Effector memory CD8-positive, alpha-beta T cell (primary cell): Measurements from ENCODE around the gene ATP5PF.
"Not testable (repeated sequence)": the region's sequence is repeated elsewhere in the genome, so short reads cannot be mapped to it uniquely, and the experiment has no call there.

ENCODE experiments used
- ATAC-seq: fragments of 150-1000 bp; cut with Tn5 transposase; replicated peaks from 2 replicates; pipeline ENCODE4 v1.10.0; 2021; ENCODE audit warnings: mild to moderate bottlenecking, moderate library complexity
- DNase-seq, 3 experiments: peaks; one replicate each; pipeline ENCODE4 v3.0.0; 2021
- H3K27ac Mint-ChIP-seq, 2 donors: one replicate each; pipeline ENCODE4 v1.8.0; 2022; ENCODE audit warnings: mild to moderate bottlenecking in 2 of 2, mixed read lengths in 2 of 2, moderate library complexity in 2 of 2
- H3K27me3 Mint-ChIP-seq, 2 donors: one replicate each; pipeline ENCODE4 v1.8.0; 2022; ENCODE audit warnings: mixed read lengths in 2 of 2
- H3K36me3 Mint-ChIP-seq: one replicate; pipeline ENCODE4 v1.8.0; 2022; ENCODE audit warnings: mild to moderate bottlenecking, moderate library complexity, mixed read lengths; ENCODE audit not compliant: insufficient read depth
- H3K4me1 Mint-ChIP-seq, 2 donors: one replicate each; pipeline ENCODE4 v1.8.0; 2022; ENCODE audit warnings: low read depth in 2 of 2, mixed read lengths in 2 of 2
- H3K4me3 Mint-ChIP-seq, 2 donors: one replicate each; pipeline ENCODE4 v1.8.0; 2022; ENCODE audit warnings: mild to moderate bottlenecking in 2 of 2, mixed read lengths in 2 of 2, moderate library complexity in 2 of 2
- H3K9me3 Mint-ChIP-seq, 2 donors: one replicate each; pipeline ENCODE4 v1.8.0; 2022; ENCODE audit warnings: mixed read lengths in 2 of 2

ATP5PF gene

DNA sequence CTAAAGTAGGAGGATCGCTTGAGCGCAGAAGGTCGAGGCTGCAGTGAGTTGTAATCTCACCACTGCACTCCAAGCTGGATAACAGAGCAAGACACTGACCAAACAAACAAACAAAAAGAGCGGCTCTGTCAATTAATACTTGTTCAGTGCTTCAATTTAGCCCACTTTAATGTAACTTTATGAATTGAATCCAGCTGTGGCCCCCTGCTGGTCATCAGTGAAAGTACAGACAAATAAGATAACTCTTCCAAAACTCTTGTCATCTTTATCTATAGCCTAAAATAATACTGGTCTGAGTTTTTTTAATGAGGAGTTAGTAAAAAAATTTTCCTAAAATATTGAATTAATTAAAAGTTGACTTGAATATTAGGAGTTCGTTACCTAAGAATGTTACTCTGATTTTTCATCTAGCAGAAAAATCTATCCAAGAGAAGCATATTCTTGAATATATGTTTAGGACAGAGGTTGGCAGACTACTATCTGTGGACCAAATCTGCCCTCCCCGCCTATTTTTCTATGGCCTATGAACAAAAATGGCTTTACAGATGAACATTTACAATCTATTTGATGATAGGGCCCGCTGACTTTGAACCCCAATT, 26.1 kb downstream of the ATP5PF start:
- ATAC-seq (peak; percentile 59), DNase-seq (peak; percentile 37 to 49 (median 40))
- Mint-ChIP-seq H3K27me3 (no peaks in the 10 kb centered on the region), H3K4me3 (no peak overlapping the region), H3K36me3 (no peaks in the 10 kb centered on the region), H3K9me3 (no peaks in the 10 kb centered on the region), H3K27ac (no peak overlapping the region), H3K4me1 (no peaks in the 10 kb centered on the region)

DNA sequence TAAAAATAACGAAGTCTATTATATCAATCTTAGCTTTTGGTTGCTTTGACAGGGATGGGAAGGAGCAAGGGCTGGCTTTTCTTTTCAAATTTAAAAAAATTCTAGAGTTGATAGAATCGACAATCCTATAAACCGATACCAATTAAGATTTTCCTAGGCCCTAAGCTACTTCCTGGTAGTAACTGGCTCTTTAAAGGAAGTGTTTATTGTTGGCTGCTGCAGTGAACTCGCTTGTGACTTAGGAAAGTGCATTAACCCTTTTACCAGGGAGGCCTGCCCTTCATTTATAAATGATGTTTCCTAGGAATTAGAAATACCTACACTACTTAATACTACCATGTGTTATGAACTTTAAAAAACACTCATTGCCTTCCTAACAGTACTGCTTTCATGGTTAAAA, 33.2 kb downstream of the ATP5PF start:
- Mint-ChIP-seq H3K27ac (peak overlapping the region in 1 of 2 donors; percentile 39), H3K4me1 (no peaks in the 10 kb centered on the region), H3K4me3 (no peak overlapping the region), H3K27me3 (no peaks in the 10 kb centered on the region), H3K9me3 (no peaks in the 10 kb centered on the region), H3K36me3 (no peaks in the 10 kb centered on the region)
- DNase-seq (no peak), ATAC-seq (no peak)

DNA sequence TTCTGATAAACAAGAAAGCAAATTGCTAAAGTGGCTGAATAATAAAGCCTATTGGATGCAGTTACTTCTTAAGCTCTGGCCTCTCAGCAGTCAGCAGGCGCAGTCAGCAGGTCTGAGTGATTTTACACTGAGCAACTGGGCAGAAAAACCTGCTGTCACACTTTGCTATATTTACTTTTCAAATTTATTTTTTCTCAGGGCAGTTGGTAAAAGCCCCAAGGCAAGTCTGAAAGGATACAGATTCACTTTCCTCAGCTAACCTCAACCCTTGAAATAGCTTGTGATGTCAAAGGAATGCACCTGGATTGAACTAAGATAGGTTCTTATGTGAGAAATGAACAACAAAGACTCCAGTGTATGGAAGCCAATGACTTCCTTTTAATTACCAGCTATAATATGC, 34.0 kb downstream of the ATP5PF start:
- no peaks in the 10 kb centered on the region for H3K4me1 Mint-ChIP-seq
- no peak overlapping the region for H3K27ac Mint-ChIP-seq
- ATAC-seq: no peak
- H3K9me3 Mint-ChIP-seq: no peaks in the 10 kb centered on the region
- DNase-seq: no peak
- H3K4me3 Mint-ChIP-seq: no peak overlapping the region
- no peaks in the 10 kb centered on the region for H3K36me3 Mint-ChIP-seq
- no peaks in the 10 kb centered on the region for H3K27me3 Mint-ChIP-seq

DNA sequence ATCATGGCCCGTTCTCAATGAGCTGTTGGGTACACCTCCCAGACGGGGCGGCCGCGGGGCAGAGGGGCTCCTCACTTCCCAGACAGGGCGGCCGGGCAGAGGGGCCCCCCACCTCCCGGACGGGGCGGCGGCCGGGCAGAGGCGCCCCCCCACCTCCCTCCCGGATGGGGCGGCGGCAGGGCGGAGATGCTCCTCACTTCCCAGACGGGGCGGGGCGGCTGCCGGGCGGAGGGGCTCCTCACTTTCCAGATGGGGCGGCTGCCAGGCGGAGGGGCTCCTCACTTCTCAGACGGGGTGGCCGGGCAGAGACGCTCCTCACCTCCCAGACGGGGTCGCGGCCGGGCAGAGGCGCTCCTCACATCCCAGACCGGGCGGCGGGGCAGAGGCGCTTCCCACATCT, 39.2 kb downstream of the ATP5PF start:
- not testable (repeated sequence) for H3K27ac Mint-ChIP-seq, H3K36me3 Mint-ChIP-seq, ATAC-seq, H3K9me3 Mint-ChIP-seq, DNase-seq, H3K4me1 Mint-ChIP-seq, H3K27me3 Mint-ChIP-seq, H3K4me3 Mint-ChIP-seq

DNA sequence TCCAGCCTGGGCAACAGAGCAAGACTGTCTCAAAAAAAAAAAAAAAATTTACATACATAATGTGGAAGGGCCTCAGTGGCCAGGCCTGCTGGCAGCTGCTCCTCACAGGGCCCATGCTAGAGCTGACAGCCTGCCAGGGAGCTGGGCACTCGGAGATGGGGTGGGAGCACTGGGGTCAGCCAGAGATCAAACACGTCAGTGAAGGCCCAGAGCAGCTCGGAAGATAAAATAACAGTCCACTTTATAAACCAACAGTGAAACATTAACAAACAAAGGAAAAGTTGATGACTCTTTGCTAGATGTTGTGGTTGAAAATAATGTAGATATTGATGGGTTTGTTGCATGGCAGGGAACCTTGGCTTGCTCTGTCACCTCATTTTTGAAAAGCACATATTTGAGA, 42.7 kb downstream of the ATP5PF start:
- Mint-ChIP-seq H3K27ac (no peak overlapping the region), H3K4me1 (no peaks in the 10 kb centered on the region)

DNA sequence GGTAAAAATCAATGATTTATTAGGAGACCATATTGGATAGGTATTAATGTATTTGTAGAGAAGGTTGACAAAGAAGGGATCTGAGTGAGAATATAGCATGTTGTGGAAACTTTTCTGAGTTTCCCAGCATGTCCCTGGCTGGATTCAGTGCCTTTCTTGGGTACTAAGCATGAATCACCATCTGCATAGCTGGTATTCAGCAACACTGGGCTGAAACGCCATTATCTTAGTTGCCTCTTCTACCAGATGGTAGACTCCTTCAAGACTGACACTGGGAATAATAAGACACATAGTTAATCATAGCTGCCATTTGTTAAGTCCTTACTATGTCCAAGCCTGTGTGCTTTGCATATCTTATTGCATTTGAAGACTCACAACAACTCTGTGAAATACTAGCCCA, 45.5 kb downstream of the ATP5PF start:
- Mint-ChIP-seq H3K27me3 (peaks cover 0 to 9% of the 10 kb centered on the region in 2 donors), H3K36me3 (no peaks in the 10 kb centered on the region), H3K4me3 (no peak overlapping the region)

More for the DNA sequence above, 42.7 kb downstream of the ATP5PF start:
- H3K9me3 Mint-ChIP-seq: no peaks in the 10 kb centered on the region
- H3K4me3 Mint-ChIP-seq: no peak overlapping the region
- ATAC-seq (no peak), DNase-seq (no peak)
- no peaks in the 10 kb centered on the region for H3K36me3 Mint-ChIP-seq
- peaks cover 0 to 9% of the 10 kb centered on the region in 2 donors for H3K27me3 Mint-ChIP-seq

DNA sequence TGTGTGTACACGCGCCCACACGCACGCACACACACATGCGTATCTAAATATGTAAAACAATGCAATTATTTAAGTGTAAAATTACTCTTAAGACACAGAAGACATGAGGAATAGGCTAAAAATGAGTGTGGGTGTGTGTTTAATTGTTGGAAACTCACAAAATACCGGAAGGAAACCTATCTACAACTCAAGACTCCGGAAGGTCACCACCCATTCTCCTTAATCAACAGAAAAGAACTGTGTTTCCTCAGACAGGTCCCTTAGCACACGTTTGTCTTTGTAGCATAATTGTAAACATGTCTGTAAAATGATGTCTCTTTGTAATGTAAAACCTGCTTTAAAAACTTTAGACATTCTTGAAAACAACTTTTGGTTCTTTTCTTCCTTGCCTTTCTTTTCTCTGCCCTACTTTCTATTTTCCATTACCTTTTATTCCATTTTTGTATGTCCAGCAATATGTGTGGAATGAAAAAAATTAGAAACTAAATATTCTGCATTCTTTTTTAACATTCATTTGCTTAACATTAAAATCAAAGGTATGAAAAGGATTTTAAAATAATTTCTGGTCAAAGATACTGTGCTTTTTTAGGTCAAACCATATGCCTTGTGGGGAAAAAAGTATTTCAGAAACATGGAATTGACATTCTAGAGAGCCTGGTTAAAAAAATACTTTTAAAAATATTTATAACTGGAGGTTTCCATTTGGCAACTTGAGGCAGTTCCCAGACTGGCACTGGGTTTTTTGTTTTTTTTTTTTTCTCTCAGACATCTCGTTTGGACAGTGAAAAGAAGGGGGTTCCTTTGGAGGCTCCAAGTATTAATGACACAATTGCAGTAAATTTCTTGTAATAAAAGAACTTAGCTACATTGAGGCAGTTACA, 46.2 kb downstream of the ATP5PF start:
- Mint-ChIP-seq H3K27ac (no peak overlapping the region), H3K4me1 (no peaks in the 10 kb centered on the region), H3K36me3 (no peaks in the 10 kb centered on the region), H3K9me3 (no peaks in the 10 kb centered on the region), H3K27me3 (peaks cover 0 to 9% of the 10 kb centered on the region in 2 donors), H3K4me3 (no peak overlapping the region)
- DNase-seq (no peak), ATAC-seq (no peak)

More for the DNA sequence above, 45.5 kb downstream of the ATP5PF start:
- ATAC-seq (no peak), DNase-seq (no peak)
- Mint-ChIP-seq H3K4me1 (no peaks in the 10 kb centered on the region), H3K9me3 (no peaks in the 10 kb centered on the region), H3K27ac (no peak overlapping the region)

DNA sequence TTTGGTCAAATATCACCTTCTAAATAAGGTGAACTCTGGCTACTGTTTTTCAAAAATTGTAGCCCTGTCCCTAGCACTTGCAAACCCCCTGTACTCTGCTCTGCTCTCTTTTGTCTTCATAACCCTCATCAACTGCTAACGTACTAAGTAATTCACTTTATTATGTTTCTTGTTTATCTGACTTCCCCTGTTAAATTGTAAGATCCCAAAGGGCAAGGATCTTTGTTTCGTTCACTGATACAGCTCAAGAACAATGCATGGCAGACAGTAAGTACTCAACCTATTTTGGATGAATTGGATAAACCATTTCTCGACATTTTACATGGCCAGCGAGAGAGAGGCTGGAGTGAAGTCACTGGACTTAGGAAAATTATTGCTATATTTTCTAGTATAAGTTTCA, 46.9 kb downstream of the ATP5PF start:
- Mint-ChIP-seq H3K4me1 (no peaks in the 10 kb centered on the region), H3K4me3 (no peak overlapping the region), H3K36me3 (no peaks in the 10 kb centered on the region), H3K27me3 (peaks cover 3 to 9% of the 10 kb centered on the region in 2 donors), H3K27ac (no peak overlapping the region), H3K9me3 (no peaks in the 10 kb centered on the region)
- ATAC-seq: no peak
- no peak for DNase-seq

DNA sequence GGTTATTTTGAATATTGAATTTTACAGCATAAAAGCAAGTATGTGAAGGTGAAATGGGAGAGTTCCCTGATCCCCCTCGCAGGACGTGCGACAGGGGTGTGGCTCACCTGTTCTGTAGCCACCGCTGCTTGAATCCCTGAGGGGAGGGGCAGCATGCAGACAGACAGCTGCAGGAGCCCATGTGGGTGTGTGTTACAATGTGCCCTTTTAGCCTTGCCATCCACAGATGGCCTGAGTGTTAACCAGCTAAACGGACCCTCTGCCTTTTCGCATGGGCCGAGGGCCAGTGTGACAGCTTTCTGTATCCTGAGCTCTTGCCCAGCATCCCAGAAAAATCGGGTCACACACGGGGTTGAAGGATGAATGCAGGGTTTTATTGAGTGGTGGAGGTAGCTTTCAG, 52.3 kb downstream of the ATP5PF start:
- Mint-ChIP-seq H3K36me3 (no peaks in the 10 kb centered on the region), H3K27me3 (peaks cover 0 to 30% of the 10 kb centered on the region in 2 donors), H3K9me3 (no peaks in the 10 kb centered on the region), H3K4me3 (no peak overlapping the region), H3K4me1 (no peaks in the 10 kb centered on the region), H3K27ac (no peak overlapping the region)
- ATAC-seq (no peak), DNase-seq (no peak)

DNA sequence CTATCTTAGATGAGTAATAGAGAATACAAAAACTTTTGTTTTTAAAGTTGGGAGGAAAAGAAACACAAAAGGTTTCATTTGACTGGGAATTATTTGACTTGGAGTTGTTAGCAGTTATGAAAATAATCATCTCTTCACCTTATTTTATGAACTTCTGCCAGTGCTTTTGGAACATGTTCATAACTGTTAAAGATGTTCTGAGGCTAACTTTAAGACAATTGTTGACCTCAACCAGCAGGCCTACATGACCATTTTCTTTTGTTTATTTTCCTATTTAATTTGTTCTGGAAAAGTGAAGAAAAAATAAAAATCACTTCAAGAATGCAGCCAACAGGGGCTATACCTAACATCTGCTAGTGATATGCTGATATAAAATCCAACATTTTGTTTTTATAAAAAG, 58.3 kb downstream of the ATP5PF start:
- peaks cover 10 to 42% of the 10 kb centered on the region in 2 donors for H3K27me3 Mint-ChIP-seq
- no peak for ATAC-seq
- no peak overlapping the region for H3K4me3 Mint-ChIP-seq
- H3K9me3 Mint-ChIP-seq: no peaks in the 10 kb centered on the region
- no peak overlapping the region for H3K27ac Mint-ChIP-seq
- no peak for DNase-seq
- no peaks in the 10 kb centered on the region for H3K36me3 Mint-ChIP-seq
- H3K4me1 Mint-ChIP-seq: no peaks in the 10 kb centered on the region
